Putamen (tissue), 1 donor: ENCODE data around the gene UBE2G1.

ENCODE experiments used
- DNase-seq: peaks from one replicate; pipeline ENCODE4 v3.0.0-alpha.2; 2016; ENCODE audit warnings: low spot score

UBE2G1 gene

DNA sequence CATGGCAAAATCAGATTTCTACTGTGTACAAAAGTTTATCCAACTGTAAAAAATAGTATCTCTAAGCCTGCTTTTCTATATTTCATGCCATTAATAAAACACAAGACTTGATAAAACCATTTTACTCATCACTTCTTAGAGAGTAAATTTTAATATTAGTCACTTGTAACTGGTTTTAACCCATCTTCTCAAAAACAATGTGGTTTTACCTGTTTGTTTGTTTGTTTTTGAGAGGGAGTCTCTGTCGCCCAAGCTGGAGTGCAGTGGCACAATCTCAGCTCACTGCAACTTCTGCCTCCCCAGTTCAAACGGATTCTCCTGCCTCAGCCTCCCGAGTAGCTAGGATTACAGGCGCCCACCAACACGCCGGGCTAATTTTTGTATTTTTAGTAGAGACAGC lies 32.1 kb downstream of the UBE2G1 start:
- DNase-seq = no peak

- no peak for DNase-seq
These were observed 33.4 kb downstream of the UBE2G1 start for GRCh38 chr17:4333041-4333440.

- no peak for DNase-seq
These were observed 34.0 kb downstream of the UBE2G1 start for GRCh38 chr17:4332296-4332970.

GRCh38 chr17:4331614-4332013 lies 34.9 kb downstream of the UBE2G1 start:
- no peak for DNase-seq

DNA sequence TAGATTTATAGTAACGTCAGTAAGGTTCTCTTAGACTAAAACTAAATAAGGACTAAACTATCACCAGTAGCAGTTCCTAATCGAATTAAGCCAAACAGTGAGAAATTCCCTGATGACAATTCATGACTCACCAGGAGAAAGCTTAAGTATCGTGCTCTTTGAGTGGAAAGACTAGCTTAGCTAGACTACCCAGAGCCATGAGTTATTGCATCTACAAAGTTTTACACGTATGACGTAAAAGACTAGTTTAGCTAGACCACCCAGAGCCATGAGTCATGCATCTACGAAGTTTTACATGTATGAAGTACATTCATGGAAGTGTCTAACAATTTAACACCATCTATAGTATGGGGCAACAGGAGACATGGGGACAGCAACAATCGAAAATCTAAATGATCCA lies 36.6 kb downstream of the UBE2G1 start:
- DNase-seq = no peak

- no peak for DNase-seq
These were observed 38.9 kb downstream of the UBE2G1 start for GRCh38 chr17:4327606-4328005.

DNA sequence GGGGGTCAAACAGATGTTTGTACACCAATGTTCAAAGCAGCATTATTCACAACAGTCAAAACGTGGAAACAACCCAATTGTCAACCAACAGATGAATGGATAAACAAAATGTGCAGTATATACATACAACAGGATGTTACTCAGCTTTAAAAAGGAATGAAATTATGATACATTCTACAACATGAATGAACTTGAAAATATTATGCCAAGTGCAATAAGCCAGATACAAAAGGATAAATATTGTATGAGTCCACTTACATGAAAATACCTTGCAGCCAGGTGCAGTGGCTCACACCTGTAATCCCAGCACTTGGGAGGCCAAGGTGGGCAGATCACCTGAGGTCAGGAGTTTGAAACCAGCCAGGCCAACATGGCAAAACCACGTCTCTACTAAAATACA lies 39.9 kb downstream of the UBE2G1 start:
- DNase-seq = no peak

- no peak for DNase-seq
These were observed 40.4 kb downstream of the UBE2G1 start for GRCh38 chr17:4326112-4326511.

GRCh38 chr17:4324463-4324862 lies 42.0 kb downstream of the UBE2G1 start:
- no peak for DNase-seq

- DNase-seq = no peak
These were observed 47.3 kb downstream of the UBE2G1 start for GRCh38 chr17:4319221-4319620.

GRCh38 chr17:4318596-4318995 lies 47.9 kb downstream of the UBE2G1 start:
- no peak for DNase-seq

- DNase-seq = no peak
These were observed 48.3 kb downstream of the UBE2G1 start for GRCh38 chr17:4318186-4318585.

GRCh38 chr17:4317610-4318009 lies 48.9 kb downstream of the UBE2G1 start:
- DNase-seq = no peak

DNA sequence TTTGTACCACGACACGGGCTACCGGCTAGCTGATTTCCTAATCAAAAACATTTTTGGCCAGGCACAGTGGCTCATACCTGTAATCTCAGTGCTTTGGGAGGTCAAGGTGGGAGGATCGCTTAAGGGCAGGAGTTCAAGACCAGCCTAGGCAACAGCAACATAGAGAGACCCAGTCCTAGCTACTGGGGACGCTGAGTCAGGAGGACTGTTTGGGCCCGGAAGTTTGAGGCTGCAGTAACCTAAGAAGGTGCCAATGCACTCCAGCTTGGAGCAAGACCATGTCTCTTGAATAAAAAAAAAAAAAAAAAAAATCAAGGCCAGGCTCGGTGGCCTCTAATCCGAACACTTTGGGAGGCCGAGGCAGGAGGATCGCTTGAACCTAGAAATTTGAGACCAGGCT lies 49.8 kb downstream of the UBE2G1 start:
- DNase-seq = no peak

DNA sequence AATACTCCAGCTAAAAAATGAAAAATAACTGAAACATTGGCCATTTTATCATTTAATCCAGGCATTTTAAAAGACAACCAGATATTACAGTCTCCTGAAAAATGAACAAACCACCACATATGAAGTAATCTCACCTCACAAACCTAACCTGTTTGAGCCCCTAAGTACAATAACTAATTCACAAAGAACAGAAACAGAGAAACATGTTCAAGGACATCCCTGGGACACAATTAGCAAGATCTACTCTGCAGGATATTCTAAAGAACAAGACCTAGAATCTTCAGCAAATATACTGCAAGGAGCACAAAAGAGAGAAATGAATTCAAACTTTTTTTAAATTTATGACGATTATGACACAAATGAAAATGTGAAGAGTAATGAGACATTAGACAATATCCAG lies 51.9 kb downstream of the UBE2G1 start:
- DNase-seq = no peak

DNA sequence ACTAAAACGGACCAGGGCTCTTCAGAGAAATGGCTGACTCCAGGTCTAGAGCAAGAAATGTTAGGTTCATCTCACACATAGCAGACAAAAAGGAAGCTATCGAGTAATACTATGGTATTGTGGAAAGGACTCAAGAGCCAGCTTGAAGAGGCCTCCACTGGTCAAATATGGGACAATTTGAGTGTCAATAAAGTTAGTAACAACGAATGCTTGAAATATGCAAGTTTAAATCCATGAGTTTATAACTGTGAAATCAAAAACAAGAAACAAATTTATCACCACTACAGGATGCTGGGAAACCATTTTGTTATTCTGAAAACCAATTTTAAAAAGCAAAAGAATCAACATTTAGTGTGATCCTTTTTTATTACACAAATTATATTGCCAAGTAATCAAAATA lies 52.3 kb downstream of the UBE2G1 start:
- DNase-seq = no peak

- no peak for DNase-seq
These were observed 53.0 kb downstream of the UBE2G1 start for GRCh38 chr17:4313221-4314114.

- DNase-seq = peak; percentile 77
These were observed 56.0 kb downstream of the UBE2G1 start for GRCh38 chr17:4310354-4311060.

DNA sequence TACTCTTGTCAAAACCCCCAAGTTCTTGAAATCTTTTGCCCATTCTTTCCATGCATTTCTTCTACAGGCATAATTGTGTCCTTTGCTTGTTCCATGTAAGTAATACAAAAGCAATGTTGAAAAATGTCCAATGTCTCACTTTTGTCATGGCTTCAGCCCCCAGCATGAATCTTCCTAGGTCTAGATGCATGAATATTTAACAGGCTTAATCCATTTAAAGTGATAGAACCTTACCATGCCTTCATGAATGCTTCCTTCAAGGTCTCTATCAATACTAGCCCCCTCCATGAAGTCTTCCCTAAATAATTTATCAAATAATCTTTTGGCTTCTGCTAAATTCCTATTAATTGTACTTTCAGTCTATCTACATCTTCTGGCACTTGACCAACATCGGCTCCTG lies 56.6 kb downstream of the UBE2G1 start:
- DNase-seq = no peak

DNA sequence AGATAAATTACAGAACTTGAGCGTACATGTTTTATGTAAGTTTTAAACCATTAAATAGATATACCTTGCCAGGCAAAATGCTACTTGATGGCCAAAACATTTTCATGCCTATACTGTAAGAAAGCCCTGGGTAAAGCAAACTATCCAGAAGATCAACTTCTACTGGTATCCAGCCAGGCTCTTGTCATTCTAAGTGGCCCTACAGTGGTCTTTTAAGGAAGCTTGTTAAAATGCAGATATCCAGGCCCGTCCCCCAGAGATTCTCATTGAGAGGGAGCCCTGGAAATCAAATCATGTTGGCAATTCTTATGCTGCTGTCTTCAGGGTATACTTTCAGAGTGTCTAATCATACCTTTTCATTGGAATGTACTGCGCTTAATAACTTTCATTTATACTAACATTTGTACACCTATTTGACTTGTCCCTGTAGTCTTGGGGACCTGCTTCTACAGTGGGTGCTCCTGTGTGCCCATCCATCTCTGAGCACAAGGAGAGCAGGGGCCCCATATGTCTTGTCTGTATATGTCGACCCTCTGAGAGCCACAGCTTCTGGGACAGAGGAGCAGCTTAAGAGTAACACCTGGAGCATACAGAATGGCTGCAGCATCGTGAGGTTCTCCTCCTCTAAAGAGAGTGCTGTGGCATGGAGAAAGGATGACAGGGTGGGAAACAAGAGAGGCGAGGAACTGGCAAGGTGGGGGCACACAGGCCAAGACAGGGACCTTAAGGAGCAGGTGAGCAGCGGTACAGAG lies 59.1 kb downstream of the UBE2G1 start:
- no peak for DNase-seq

- no peak for DNase-seq
These were observed 61.3 kb downstream of the UBE2G1 start for GRCh38 chr17:4305224-4305623.

DNA sequence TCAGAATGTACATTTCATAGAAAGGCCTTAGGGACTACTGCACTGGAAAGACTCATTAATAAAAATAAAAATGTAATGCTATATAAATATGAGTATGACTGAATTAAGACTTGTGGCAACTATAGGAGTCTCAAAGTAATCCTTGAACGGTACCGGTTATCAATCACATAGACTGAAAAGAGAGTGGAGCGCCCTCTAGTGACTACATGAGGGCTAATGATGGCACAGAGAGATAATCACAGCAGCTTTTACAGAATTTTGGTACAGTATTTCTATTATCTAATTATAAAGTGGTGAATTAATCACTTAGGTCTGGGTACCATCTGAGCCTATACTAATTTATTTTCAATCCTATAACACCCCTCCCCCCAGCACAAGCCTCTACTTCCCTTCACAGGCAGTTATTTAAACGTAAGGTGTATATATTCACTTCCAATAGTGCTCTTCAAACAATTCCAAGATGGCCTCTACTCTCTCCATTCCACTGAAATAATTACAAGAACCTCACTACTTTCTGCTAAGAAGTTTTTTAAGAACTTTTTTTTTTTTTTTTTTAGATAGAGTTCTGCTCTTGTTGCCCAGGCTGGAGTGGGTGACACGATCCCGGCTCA lies 62.0 kb downstream of the UBE2G1 start:
- no peak for DNase-seq
